Trophoblast cell (in vitro differentiated cells and primary cell): ENCODE measurements around the gene KIFAP3.

Source experiments
- DNase-seq, 2 donors: peaks; one replicate each; pipeline ENCODE4 v3.0.0-alpha.2; 2016
- H2AFZ ChIP-seq: 2 replicates; pipeline ENCODE4 v1.6.1; 2013; ENCODE audit warnings: low read length, moderate library complexity, mild to moderate bottlenecking; ENCODE audit not compliant: insufficient read depth, poor library complexity
- H2AK5ac ChIP-seq: 2 replicates; pipeline ENCODE4 v1.6.1; 2013; ENCODE audit warnings: mild to moderate bottlenecking, low read length
- H2BK120ac ChIP-seq: 2 replicates; pipeline ENCODE4 v1.6.1; 2013; ENCODE audit warnings: low read length, mild to moderate bottlenecking, moderate library complexity; ENCODE audit not compliant: insufficient read depth, poor library complexity
- H2BK12ac ChIP-seq: 2 replicates; pipeline ENCODE4 v1.6.1; 2013; ENCODE audit warnings: mild to moderate bottlenecking, low read length, moderate library complexity
- H2BK5ac ChIP-seq: 2 replicates; pipeline ENCODE4 v1.6.1; 2013; ENCODE audit warnings: low read length, low read depth, moderate library complexity, mild to moderate bottlenecking; ENCODE audit not compliant: poor library complexity
- H3K14ac ChIP-seq: 2 replicates; pipeline ENCODE4 v1.6.1; 2013; ENCODE audit warnings: mild to moderate bottlenecking, low read length
- H3K18ac ChIP-seq: 2 replicates; pipeline ENCODE4 v1.6.1; 2013; ENCODE audit warnings: mild to moderate bottlenecking, low read length
- H3K23ac ChIP-seq: 2 replicates; pipeline ENCODE4 v1.6.1; 2013; ENCODE audit warnings: low read length
- H3K27ac ChIP-seq: 2 replicates; pipeline ENCODE4 v1.5.1; 2013; ENCODE audit warnings: low read depth, mild to moderate bottlenecking, inconsistent platforms, low read length, moderate library complexity
- H3K27me3 ChIP-seq: 2 replicates; pipeline ENCODE4 v1.6.1; 2013; ENCODE audit warnings: inconsistent platforms, mild to moderate bottlenecking, low read length, moderate library complexity; ENCODE audit not compliant: insufficient read depth
- H3K36me3 ChIP-seq, 2 experiments: 1 replicate in 1 of 2; 2 replicates in 1 of 2; pipeline ENCODE4 v1.6.1; 2013; ENCODE audit warnings: low read length in 2 of 2, mild to moderate bottlenecking in 2 of 2, moderate library complexity in 1 of 2; ENCODE audit not compliant: insufficient read depth in 2 of 2, control insufficient read depth in 1 of 2
- H3K4ac ChIP-seq: 2 replicates; pipeline ENCODE4 v1.6.1; 2013; ENCODE audit warnings: low read depth, mild to moderate bottlenecking, low read length, moderate library complexity
- H3K4me1 ChIP-seq, 2 experiments: 1 replicate in 1 of 2; 2 replicates in 1 of 2; pipeline ENCODE4 v1.6.1; 2013; ENCODE audit warnings: low read length in 2 of 2, mild to moderate bottlenecking in 2 of 2, moderate library complexity in 1 of 2; ENCODE audit not compliant: insufficient read depth in 2 of 2, control insufficient read depth in 1 of 2
- H3K4me2 ChIP-seq: 2 replicates; pipeline ENCODE4 v1.6.1; 2013; ENCODE audit warnings: inconsistent platforms, mild to moderate bottlenecking, low read length, moderate library complexity
- H3K4me3 ChIP-seq: 2 replicates; pipeline ENCODE4 v1.5.1; 2013; ENCODE audit warnings: mild to moderate bottlenecking, low read depth, low read length, inconsistent platforms
- H3K79me1 ChIP-seq: one replicate; pipeline ENCODE4 v1.6.1; 2013; ENCODE audit warnings: low read length
- H3K79me2 ChIP-seq: 2 replicates; pipeline ENCODE4 v1.6.1; 2013; ENCODE audit warnings: low read length, mild to moderate bottlenecking; ENCODE audit not compliant: control insufficient read depth, insufficient read depth, poor library complexity
- H3K9ac ChIP-seq: 2 replicates; pipeline ENCODE4 v1.6.1; 2013; ENCODE audit warnings: mild to moderate bottlenecking, low read length
- H3K9me3 ChIP-seq: 2 replicates; pipeline ENCODE4 v1.6.1; 2013; ENCODE audit warnings: low read depth, mild to moderate bottlenecking, control low read depth, inconsistent platforms, low read length; ENCODE audit not compliant: insufficient read depth
- H4K12ac ChIP-seq: 2 replicates; pipeline ENCODE4 v1.6.1; 2013; ENCODE audit warnings: low read depth, mild to moderate bottlenecking, low read length, moderate library complexity
- H4K8ac ChIP-seq: 2 replicates; pipeline ENCODE4 v1.6.1; 2013; ENCODE audit warnings: low read depth, mild to moderate bottlenecking, low read length, moderate library complexity
- H4K91ac ChIP-seq: one replicate; pipeline ENCODE4 v1.6.1; 2013; ENCODE audit warnings: low read depth, mild to moderate bottlenecking, low read length, moderate library complexity
- WGBS: extraction: QIAGEN DNeasy Blood & Tissue Kit; methylation state at CpG from one replicate; pipeline ENCODE4 v1.1.7; 2013; ENCODE audit warnings: missing lambda C conversion rate; ENCODE audit not compliant: insufficient read length, insufficient coverage; ENCODE audit errors: extremely low coverage; 5-methylcytosine and 5-hydroxymethylcytosine counted together

The KIFAP3 gene

DNA sequence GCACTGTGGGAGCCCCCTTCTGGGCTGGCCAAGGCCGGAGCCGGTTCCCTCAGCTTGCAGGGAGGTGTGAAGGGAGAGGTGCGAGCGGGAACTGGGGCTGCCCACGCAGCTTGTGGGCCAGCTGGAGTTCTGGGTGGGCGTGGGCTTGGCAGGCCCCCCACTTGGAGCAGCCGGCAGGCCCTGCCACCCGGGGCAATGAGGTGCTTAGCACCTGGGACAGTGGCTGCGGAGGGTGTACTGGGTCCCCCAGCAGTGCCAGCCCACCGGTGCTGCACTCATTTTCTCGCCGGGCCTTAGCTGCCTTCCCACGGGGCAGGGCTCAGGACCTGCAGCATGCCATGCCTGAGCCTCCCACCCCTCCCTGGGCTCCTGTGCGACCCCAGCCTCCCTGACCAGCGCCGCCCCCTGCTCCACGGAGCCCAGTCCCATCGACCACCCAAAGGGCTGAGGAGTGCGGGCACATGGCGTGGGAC lies 192.4 kb downstream of the KIFAP3 start:
- Histone ChIP-seq H2BK12ac (no peak overlapping the region), H3K27me3 (no peaks in the 10 kb centered on the region), H3K79me1 (peaks cover 3% of the 10 kb centered on the region), H3K9me3 (no peaks in the 10 kb centered on the region), H4K12ac (no peak overlapping the region), H3K18ac (no peak overlapping the region), H3K4me2 (no peak overlapping the region), H2BK120ac (no peak overlapping the region), H2AFZ (no peak overlapping the region), H3K14ac (no peak overlapping the region), H2AK5ac (no peak overlapping the region), H3K4me3 (no peak overlapping the region), H3K27ac (no peak overlapping the region), H3K79me2 (no peaks in the 10 kb centered on the region), H4K8ac (no peak overlapping the region), H2BK5ac (no peak overlapping the region), H3K36me3 (peaks cover 23 to 26% of the 10 kb centered on the region in 2 experiments), H3K9ac (no peak overlapping the region), H3K4me1 (peaks cover 0 to 2% of the 10 kb centered on the region in 2 experiments), H3K23ac (no peak overlapping the region), H3K4ac (no peak overlapping the region), H4K91ac (no peak overlapping the region)
- WGBS = no CpG with 5 or more reads among the region's 20 CpGs
- DNase-seq = no peak

GRCh38 chr1:169879034-169879840 lies 195.3 kb downstream of the KIFAP3 start:
- no peak overlapping the region for H2AFZ ChIP-seq
- no CpG with 5 or more reads among the region's 4 CpGs for WGBS
- no peak overlapping the region for H4K91ac ChIP-seq
- peak overlapping the region; percentile 28 for H2AK5ac ChIP-seq
- H2BK12ac ChIP-seq = peak overlapping the region; percentile 92
- H3K36me3 ChIP-seq = peaks cover 21 to 28% of the 10 kb centered on the region in 2 experiments
- no peak overlapping the region for H3K4me2 ChIP-seq
- H3K23ac ChIP-seq = no peak overlapping the region
- H3K9me3 ChIP-seq = no peaks in the 10 kb centered on the region
- H3K27ac ChIP-seq = peak overlapping the region; percentile 64
- H3K79me1 ChIP-seq = peaks cover 5% of the 10 kb centered on the region
- H3K4me3 ChIP-seq = no peak overlapping the region
- peaks cover 3 to 5% of the 10 kb centered on the region in 2 experiments for H3K4me1 ChIP-seq
- no peak overlapping the region for H3K18ac ChIP-seq
- H3K9ac ChIP-seq = no peak overlapping the region
- no peaks in the 10 kb centered on the region for H3K27me3 ChIP-seq
- no peak for DNase-seq
- peak overlapping the region; percentile 42 for H2BK120ac ChIP-seq
- peak overlapping the region; percentile 61 for H3K4ac ChIP-seq
- H3K79me2 ChIP-seq = no peaks in the 10 kb centered on the region
- no peak overlapping the region for H4K8ac ChIP-seq
- H2BK5ac ChIP-seq = peak overlapping the region; percentile 79
- H4K12ac ChIP-seq = no peak overlapping the region
- peak overlapping the region; percentile 61 for H3K14ac ChIP-seq

DNA sequence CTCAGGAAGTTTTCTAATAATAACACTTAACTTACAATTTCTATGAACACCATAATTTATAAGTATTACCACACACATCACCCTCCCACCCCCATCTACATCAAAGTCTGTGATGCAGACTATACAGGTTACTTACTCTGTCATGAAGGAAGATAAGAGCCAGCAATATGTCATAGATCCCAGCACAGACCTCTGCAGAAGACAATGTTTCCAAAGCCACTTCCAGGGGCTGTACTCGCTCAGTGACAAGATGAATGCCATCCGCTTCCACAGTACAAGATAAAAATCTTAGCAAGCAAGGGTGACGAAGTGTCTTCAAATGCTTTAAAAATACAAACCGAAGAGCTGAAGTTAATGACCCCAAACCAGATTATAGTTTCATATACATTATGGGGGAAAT lies 196.0 kb downstream of the KIFAP3 start:
- Histone ChIP-seq H3K14ac (no peak overlapping the region), H3K9me3 (no peaks in the 10 kb centered on the region), H2AFZ (no peak overlapping the region), H3K36me3 (peaks cover 20 to 26% of the 10 kb centered on the region in 2 experiments), H2AK5ac (no peak overlapping the region), H3K4me3 (no peak overlapping the region), H3K4me2 (no peak overlapping the region), H3K27ac (peak overlapping the region; percentile 64), H3K79me1 (peaks cover 5% of the 10 kb centered on the region), H4K8ac (no peak overlapping the region), H2BK5ac (no peak overlapping the region), H2BK12ac (no peak overlapping the region), H3K23ac (no peak overlapping the region), H4K12ac (no peak overlapping the region), H2BK120ac (no peak overlapping the region), H3K9ac (no peak overlapping the region), H4K91ac (no peak overlapping the region), H3K27me3 (no peaks in the 10 kb centered on the region), H3K18ac (no peak overlapping the region), H3K4me1 (peaks cover 3 to 5% of the 10 kb centered on the region in 2 experiments), H3K4ac (no peak overlapping the region), H3K79me2 (no peaks in the 10 kb centered on the region)
- no peak for DNase-seq
- no CpG with 5 or more reads among the region's 4 CpGs for WGBS

- no peak overlapping the region for H3K4ac ChIP-seq
- no peak overlapping the region for H3K4me3 ChIP-seq
- H3K27ac ChIP-seq = peak overlapping the region; percentile 45
- H4K8ac ChIP-seq = no peak overlapping the region
- H4K91ac ChIP-seq = no peak overlapping the region
- H2AK5ac ChIP-seq = no peak overlapping the region
- H4K12ac ChIP-seq = no peak overlapping the region
- H2BK5ac ChIP-seq = no peak overlapping the region
- peaks cover 3 to 5% of the 10 kb centered on the region in 2 experiments for H3K4me1 ChIP-seq
- WGBS = no CpG with 5 or more reads among the region's 2 CpGs
- H2BK120ac ChIP-seq = no peak overlapping the region
- H3K23ac ChIP-seq = no peak overlapping the region
- peaks cover 20 to 26% of the 10 kb centered on the region in 2 experiments for H3K36me3 ChIP-seq
- no peak for DNase-seq
- H3K4me2 ChIP-seq = no peak overlapping the region
- H2AFZ ChIP-seq = no peak overlapping the region
- H2BK12ac ChIP-seq = no peak overlapping the region
- H3K18ac ChIP-seq = no peak overlapping the region
- H3K27me3 ChIP-seq = no peaks in the 10 kb centered on the region
- no peak overlapping the region for H3K9ac ChIP-seq
- no peaks in the 10 kb centered on the region for H3K9me3 ChIP-seq
- no peaks in the 10 kb centered on the region for H3K79me2 ChIP-seq
- peaks cover 5% of the 10 kb centered on the region for H3K79me1 ChIP-seq
- no peak overlapping the region for H3K14ac ChIP-seq
These were observed 196.5 kb downstream of the KIFAP3 start for GRCh38 chr1:169877800-169878491.
